Measurements from ENCODE around the gene NOTO. TPM values are rescaled to one million over a fixed set of nuclear protein-coding genes. Genes with fewer than 3 reads are reported as not detected.

Gene NOTO
- total and polyA plus RNA-seq, 4 experiments from 2014 or later, result not detected

DNA sequence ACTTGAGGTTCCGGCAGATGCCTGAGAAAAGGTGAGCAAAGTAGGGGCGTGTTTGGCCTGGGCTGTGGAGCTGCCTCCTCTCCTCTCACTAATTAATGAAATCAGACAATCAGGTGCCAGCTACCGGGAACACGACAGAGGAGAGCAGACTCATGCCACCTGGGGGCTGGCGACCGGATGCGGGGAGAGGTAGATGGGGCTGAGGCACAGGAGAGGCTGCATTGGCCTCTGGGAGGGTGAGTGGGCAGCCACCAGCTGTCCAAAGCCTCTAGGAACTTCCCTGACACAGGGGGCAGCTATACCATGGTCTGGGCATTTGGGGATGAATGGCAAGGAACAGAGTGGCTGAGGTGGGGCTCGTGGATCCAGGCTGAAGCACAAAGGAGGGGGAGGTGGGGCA is 56.9 kb downstream of the NOTO start:
- Histone ChIP-seq H3K4me3 (ENCODE audit: low read length in 2 of 2) (no peak overlapping the region), H3K36me3 (ENCODE audit: insufficient read depth, low read length) (no peaks in the 10 kb centered on the region), H3K27me3 (ENCODE audit: insufficient read depth, low read length) (no peaks in the 10 kb centered on the region), H3K4me1 (ENCODE audit: insufficient read depth, low read length) (peaks cover 8% of the 10 kb centered on the region), H3K9me3 (ENCODE audit: control insufficient read depth in 1 of 2, low read length in 2 of 2) (no peaks in the 10 kb centered on the region), H3K27ac (ENCODE audit: low read depth, low read length) (no peak overlapping the region)
- POLR2A ChIA-PET (ENCODE audit: partially characterized antibody), result no interaction called here
- intact Hi-C loops (cut with micrococcal nuclease), result no loop called here
- peaks cover 1 to 21% (median 5%) of the 10 kb centered on the region in 4 donors for H3K4me1 Mint-ChIP-seq
- H3K4me3 Mint-ChIP-seq, result no peak overlapping the region
- peaks cover 0 to 2% (median 0%) of the 10 kb centered on the region in 8 donors for H3K9me3 Mint-ChIP-seq
- DNase-seq, result no peak
- H3K36me3 Mint-ChIP-seq, result peaks cover 0 to 13% of the 10 kb centered on the region in 2 donors
- CTCF ChIA-PET (ENCODE audit: partially characterized antibody), result interaction anchor here (3.6 kb wide), 1 partner anchor 30 kb away, joined by 13 read pairs; no protein-coding TSS in a partner anchor
- H3K27me3 Mint-ChIP-seq, result no peaks in the 10 kb centered on the region
- no peak overlapping the region for H3K27ac Mint-ChIP-seq

DNA sequence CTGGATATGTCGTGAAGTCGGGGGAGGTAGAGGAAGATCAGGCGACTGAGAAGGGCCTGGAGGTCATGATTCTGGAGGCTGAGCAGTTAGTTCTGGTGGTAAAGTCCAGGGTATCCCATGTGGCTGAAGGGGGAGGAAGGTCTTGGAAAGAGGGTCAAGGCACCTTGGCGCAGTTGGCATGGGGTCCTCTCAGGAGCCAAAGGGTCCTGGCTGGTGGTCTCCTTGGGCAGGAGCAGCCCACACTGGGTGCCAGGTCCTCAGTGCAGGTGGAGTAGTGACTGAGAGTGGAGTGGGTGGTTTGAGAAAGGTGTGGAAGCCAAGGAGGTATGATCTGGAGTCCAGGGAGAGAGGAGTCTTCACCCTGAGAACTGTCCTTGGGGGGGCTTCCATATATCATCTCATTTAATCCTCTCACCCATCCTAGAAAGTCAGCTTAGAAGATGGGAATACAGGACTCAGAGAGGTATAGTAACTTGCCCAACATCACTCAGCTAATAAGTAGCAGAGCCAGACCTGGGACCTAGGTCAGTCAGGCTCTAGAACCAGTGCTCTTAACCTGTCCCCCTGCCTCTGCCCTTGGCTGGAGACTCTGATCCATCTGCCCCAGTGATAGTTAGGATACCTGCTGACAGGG is 57.4 kb downstream of the NOTO start:
- Mint-ChIP-seq H3K27me3 (no peaks in the 10 kb centered on the region), H3K4me1 (peaks cover 1 to 21% (median 5%) of the 10 kb centered on the region in 4 donors), H3K27ac (peak overlapping the region in 1 of 7 donors; percentile 17), H3K4me3 (no peak overlapping the region), H3K9me3 (peaks cover 0 to 2% (median 0%) of the 10 kb centered on the region in 8 donors), H3K36me3 (peaks cover 0 to 9% of the 10 kb centered on the region in 2 donors)
- CTCF ChIA-PET (ENCODE audit: partially characterized antibody), result interaction anchor here (3.6 kb wide), 1 partner anchor 29 kb away, joined by 13 read pairs; no protein-coding TSS in a partner anchor
- Histone ChIP-seq H3K9me3 (ENCODE audit: control insufficient read depth in 1 of 2, low read length in 2 of 2) (no peaks in the 10 kb centered on the region), H3K27me3 (ENCODE audit: insufficient read depth, low read length) (no peaks in the 10 kb centered on the region), H3K36me3 (ENCODE audit: insufficient read depth, low read length) (no peaks in the 10 kb centered on the region), H3K4me1 (ENCODE audit: insufficient read depth, low read length) (peaks cover 8% of the 10 kb centered on the region), H3K4me3 (ENCODE audit: low read length in 2 of 2) (no peak overlapping the region), H3K27ac (ENCODE audit: low read depth, low read length) (no peak overlapping the region)
- no peak for DNase-seq
- POLR2A ChIA-PET (ENCODE audit: partially characterized antibody), result no interaction called here
- intact Hi-C loops (cut with micrococcal nuclease), result no loop called here

DNA sequence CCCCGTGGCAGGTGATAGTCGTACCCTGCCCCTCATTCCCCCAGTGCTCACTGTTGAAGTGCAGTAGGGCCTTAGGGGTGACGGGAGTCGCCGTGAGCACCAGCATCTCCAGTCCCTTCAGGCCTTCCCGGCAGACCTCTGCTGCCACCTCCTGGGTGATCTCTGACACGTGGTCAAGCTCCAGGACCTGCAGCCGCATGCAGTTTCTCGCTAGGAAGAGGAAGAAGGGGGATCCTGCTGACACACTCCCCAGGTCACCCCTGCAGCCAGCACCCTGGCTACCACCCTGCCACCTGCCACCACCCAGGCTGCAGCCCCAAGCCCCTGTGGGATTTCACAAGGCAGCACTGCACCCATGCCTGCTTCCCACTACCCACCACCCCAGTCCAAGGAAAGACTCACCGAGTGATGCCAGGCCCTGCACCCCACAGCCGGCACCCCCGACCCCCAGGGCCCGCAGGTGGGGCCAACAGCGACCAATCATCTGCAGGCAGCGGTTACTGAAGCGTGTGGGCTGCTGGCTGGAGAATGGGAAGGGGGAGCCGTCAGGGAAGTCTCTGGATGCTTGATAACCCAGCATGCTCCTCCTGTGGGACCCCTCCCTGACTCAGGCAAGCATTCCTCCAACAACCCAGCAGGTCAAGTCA is 58.1 kb downstream of the NOTO start:
- Mint-ChIP-seq H3K4me1 (peaks cover 1 to 21% (median 5%) of the 10 kb centered on the region in 4 donors), H3K36me3 (peaks cover 0 to 9% of the 10 kb centered on the region in 2 donors), H3K9me3 (no peaks in the 10 kb centered on the region), H3K27me3 (no peaks in the 10 kb centered on the region), H3K4me3 (no peak overlapping the region), H3K27ac (no peak overlapping the region)
- DNase-seq, result no peak
- H3K27me3 ChIP-seq (ENCODE audit: insufficient read depth, low read length), result no peaks in the 10 kb centered on the region
- POLR2A ChIA-PET (ENCODE audit: partially characterized antibody), result no interaction called here
- H3K36me3 ChIP-seq (ENCODE audit: insufficient read depth, low read length), result no peaks in the 10 kb centered on the region
- H3K27ac ChIP-seq (ENCODE audit: low read depth, low read length), result no peak overlapping the region
- intact Hi-C loops (cut with micrococcal nuclease), result no loop called here
- no peak overlapping the region for H3K4me3 ChIP-seq (ENCODE audit: low read length in 2 of 2)
- no peaks in the 10 kb centered on the region for H3K9me3 ChIP-seq (ENCODE audit: control insufficient read depth in 1 of 2, low read length in 2 of 2)
- peaks cover 8% of the 10 kb centered on the region for H3K4me1 ChIP-seq (ENCODE audit: insufficient read depth, low read length)
- CTCF ChIA-PET (ENCODE audit: partially characterized antibody), result no interaction called here

Other genes starting within 250 kb of the NOTO start
- gene SFXN5, start 130.9 kb upstream of the NOTO start, total RNA-seq, result 10 to 100 TPM in 1 of 2 experiments, 1 to 10 TPM in 1; 6.5 to 10.0 TPM
- 1 to 10 TPM in 1 of 2 donors, under 1 TPM in 1; 0.95 to 1.7 TPM for gene SFXN5, start 130.9 kb upstream of the NOTO start, polyA plus RNA-seq
- 10 to 100 TPM; 10.9 to 12.8 TPM for gene RAB11FIP5, start 89.6 kb upstream of the NOTO start, total RNA-seq
- 10 to 100 TPM in 1 of 2 donors, 1 to 10 TPM in 1; 6.4 to 11.6 TPM for gene RAB11FIP5, start 89.6 kb upstream of the NOTO start, polyA plus RNA-seq
- gene SMYD5, start 11.7 kb downstream of the NOTO start, total RNA-seq, result 10 to 100 TPM; 38.4 to 38.9 TPM
- gene SMYD5, start 11.7 kb downstream of the NOTO start, polyA plus RNA-seq, result 10 to 100 TPM; 21.3 to 23.5 TPM
- gene PRADC1, start 30.7 kb downstream of the NOTO start, total RNA-seq, result 1 to 10 TPM; 7.0 to 7.4 TPM
- gene PRADC1, start 30.7 kb downstream of the NOTO start, polyA plus RNA-seq, result 10 to 100 TPM; 20.5 to 41.5 TPM
- 100 to 1,000 TPM; 187 to 188 TPM for gene CCT7, start 31.7 kb downstream of the NOTO start, total RNA-seq
- 100 to 1,000 TPM; 239 to 400 TPM for gene CCT7, start 31.7 kb downstream of the NOTO start, polyA plus RNA-seq
- gene FBXO41, start 81.9 kb downstream of the NOTO start, total RNA-seq, result 10 to 100 TPM in 1 of 2 experiments, 1 to 10 TPM in 1; 9.8 to 11.4 TPM
- gene FBXO41, start 81.9 kb downstream of the NOTO start, polyA plus RNA-seq, result 1 to 10 TPM in 1 of 2 donors, not detected in 1; 1.6 TPM
- not detected for gene EGR4, start 91.0 kb downstream of the NOTO start, total RNA-seq
- gene EGR4, start 91.0 kb downstream of the NOTO start, polyA plus RNA-seq, result not detected
- 10 to 100 TPM; 35.5 to 42.9 TPM for gene ALMS1, start 183.3 kb downstream of the NOTO start, total RNA-seq
- gene ALMS1, start 183.3 kb downstream of the NOTO start, polyA plus RNA-seq, result 1 to 10 TPM in 1 of 2 donors, under 1 TPM in 1; 0.83 to 3.4 TPM

Data from CD4-positive, alpha-beta memory T cell (primary cell).